Neural cell (in vitro differentiated cells): ENCODE results near the gene UBE2QL1. TPM values are rescaled to one million over a fixed set of nuclear protein-coding genes. Genes with fewer than 3 reads are reported as not detected.

Experiments
- H2AFZ ChIP-seq: fragments of 200-600, 300-800 bp; sonication (generic), shearing (Covaris generic); 2 replicates; pipeline ENCODE4 v1.6.0; 2014; ENCODE audit warnings: low read depth, mild to moderate bottlenecking, antibody characterized with exemption, low read length, moderate library complexity
- H3F3A ChIP-seq: fragments of 200-600 bp; shearing (Covaris generic); 2 replicates; pipeline ENCODE4 v1.6.1; 2016; ENCODE audit warnings: mild to moderate bottlenecking, moderate library complexity, mixed read lengths, antibody characterized with exemption, low read length; ENCODE audit not compliant: insufficient read depth, poor library complexity, severe bottlenecking
- H3K27ac ChIP-seq: fragments of 200-600, 300-800 bp; sonication (generic), shearing (Covaris generic); 2 replicates; pipeline ENCODE4 v1.5.1; 2014; ENCODE audit warnings: mild to moderate bottlenecking, low read length, moderate library complexity
- H3K27me3 ChIP-seq: fragments of 300-800, 200-600 bp; sonication (generic), shearing (Covaris generic); 2 replicates; pipeline ENCODE4 v1.6.0; 2014; ENCODE audit warnings: mild to moderate bottlenecking, low read depth, low read length, moderate library complexity; ENCODE audit not compliant: insufficient read depth
- H3K36me3 ChIP-seq: fragments of 300-800, 200-600 bp; sonication (generic), shearing (Covaris generic); 2 replicates; pipeline ENCODE4 v1.5.1; 2014; ENCODE audit warnings: mild to moderate bottlenecking, antibody characterized with exemption, low read length, moderate library complexity; ENCODE audit not compliant: insufficient read depth
- H3K4me2 ChIP-seq: fragments of 300-800, 200-600 bp; sonication (generic), shearing (Covaris generic); 2 replicates; pipeline ENCODE4 v1.6.0; 2014; ENCODE audit warnings: mild to moderate bottlenecking, low read length
- H3K4me3 ChIP-seq: fragments of 300-800, 200-600 bp; sonication (generic), shearing (Covaris generic); 2 replicates; pipeline ENCODE4 v1.5.1; 2014; ENCODE audit warnings: mild to moderate bottlenecking, low read length, moderate library complexity
- H3K79me2 ChIP-seq: fragments of 200-600 bp; shearing (Covaris generic); replicated peaks from 2 replicates; pipeline ENCODE4 v1.6.0; 2014; ENCODE audit warnings: mild to moderate bottlenecking, low read length, moderate library complexity; ENCODE audit not compliant: insufficient read depth
- H3K9ac ChIP-seq: fragments of 300-800, 200-600 bp; sonication (generic), shearing (Covaris generic); 2 replicates; pipeline ENCODE4 v1.6.1; 2016; ENCODE audit warnings: mild to moderate bottlenecking, low read length, mixed read lengths
- H3K9me2 ChIP-seq: fragments of 200-600 bp; shearing (Covaris generic); 2 replicates; pipeline ENCODE4 v1.6.1; 2016; ENCODE audit warnings: mild to moderate bottlenecking, low read length, mixed read lengths; ENCODE audit not compliant: insufficient read depth
- H3K9me3 ChIP-seq: fragments of 200-600, 300-800 bp; sonication (generic), shearing (Covaris generic); 2 replicates; pipeline ENCODE4 v1.6.1; 2016; ENCODE audit warnings: mild to moderate bottlenecking, mixed run types, low read length, moderate library complexity, mixed read lengths
- H4K20me1 ChIP-seq: fragments of 200-600 bp; shearing (Covaris generic); 2 replicates; pipeline ENCODE4 v1.6.1; 2016; ENCODE audit warnings: mild to moderate bottlenecking, mixed run types; ENCODE audit not compliant: insufficient read depth
- CTCF ChIP-seq: fragments of 450-650 bp; IDR thresholded peaks from 2 replicates; pipeline ENCODE4 v1.5.1; 2014; ENCODE audit warnings: antibody characterized with exemption, mild to moderate bottlenecking, moderate library complexity; ENCODE audit not compliant: poor library complexity, severe bottlenecking
- EP300 ChIP-seq: fragments of 450-650 bp; conservative IDR thresholded peaks from 2 replicates; pipeline ENCODE4 v1.6.1; 2014; ENCODE audit warnings: antibody characterized with exemption, mild to moderate bottlenecking, moderate library complexity; ENCODE audit not compliant: poor library complexity, severe bottlenecking
- EZH2 ChIP-seq: fragments of 200-600, 300-800 bp; shearing (Covaris generic), sonication (generic); IDR thresholded peaks from 2 replicates; pipeline ENCODE4 v1.6.1; 2014; ENCODE audit warnings: antibody characterized with exemption, low read length, borderline replicate concordance, mild to moderate bottlenecking; ENCODE audit not compliant: insufficient read depth, poor library complexity, severe bottlenecking
- MXI1 ChIP-seq: fragments of 450-650 bp; conservative IDR thresholded peaks from 2 replicates; pipeline ENCODE4 v1.6.1; 2014; ENCODE audit warnings: antibody characterized with exemption, mild to moderate bottlenecking; ENCODE audit not compliant: poor library complexity, severe bottlenecking
- POLR2AphosphoS5 ChIP-seq: IDR thresholded peaks from 2 replicates; pipeline ENCODE4 v1.6.1; 2012
- RAD21 ChIP-seq: fragments of 450-650 bp; conservative IDR thresholded peaks from 2 replicates; pipeline ENCODE4 v1.6.1; 2014; ENCODE audit warnings: antibody characterized with exemption, mild to moderate bottlenecking, moderate library complexity
- REST ChIP-seq: IDR thresholded peaks from 2 replicates; pipeline ENCODE4 v1.6.1; 2012; ENCODE audit warnings: borderline replicate concordance
- SMC3 ChIP-seq: fragments of 450-650 bp; conservative IDR thresholded peaks from 2 replicates; pipeline ENCODE4 v1.6.1; 2014; ENCODE audit warnings: antibody characterized with exemption, mild to moderate bottlenecking, moderate library complexity; ENCODE audit not compliant: poor library complexity
- TAF1 ChIP-seq: IDR thresholded peaks from 2 replicates; pipeline ENCODE4 v1.6.1; 2012; ENCODE audit warnings: low read depth
- polyA plus RNA-seq: library from polyadenylated mRNA; depleted of rRNA; stranded (reverse); fragments of >200 nt; gene quantifications from 2 replicates; pipeline ENCODE4 v1.2.3, GENCODE V29; 2014

Gene UBE2QL1
- polyA plus RNA-seq, 1 donor from 2014 or later = 13.8 TPM

GRCh38 chr5:6543830-6544560 lies 95.3 kb downstream of the UBE2QL1 start:
- H3K9me3 ChIP-seq = no peaks in the 10 kb centered on the region
- no peaks in the 10 kb centered on the region for H3K79me2 ChIP-seq
- no peaks in the 10 kb centered on the region for H3K27me3 ChIP-seq
- no peaks in the 10 kb centered on the region for H4K20me1 ChIP-seq
- no peak overlapping the region for H3K9ac ChIP-seq
- TF ChIP-seq SMC3 (no peak), EP300 (no peak), REST (no peak), CTCF (no peak), TAF1 (no peak), MXI1 (no peak), EZH2 (no peak), RAD21 (no peak), POLR2AphosphoS5 (no peak)
- no peaks in the 10 kb centered on the region for H3K36me3 ChIP-seq
- no peak overlapping the region for H3K27ac ChIP-seq
- H3F3A ChIP-seq = no peaks in the 10 kb centered on the region
- H3K4me3 ChIP-seq = no peak overlapping the region
- H3K9me2 ChIP-seq = no peaks in the 10 kb centered on the region
- no peak overlapping the region for H2AFZ ChIP-seq
- no peak overlapping the region for H3K4me2 ChIP-seq

Other genes starting within 250 kb of the UBE2QL1 start
- 37.9 and 50.4 TPM in 2 replicates for gene MED10, start 70.3 kb upstream of the UBE2QL1 start, polyA plus RNA-seq
- 47.5 and 51.8 TPM in 2 replicates for gene NSUN2, start 184.2 kb downstream of the UBE2QL1 start, polyA plus RNA-seq
- gene SRD5A1, start 184.6 kb downstream of the UBE2QL1 start, polyA plus RNA-seq = 122 and 123 TPM in 2 replicates